Activated naive CD4-positive, alpha-beta T cell treated with Interleukin-2 at 50 U/mL for 16 hours (primary cell): ENCODE results near the gene AP2A2.

Experiments used
- DNase-seq: peaks from one replicate; pipeline ENCODE4 v3.0.0-alpha.2; 2020

The AP2A2 gene

GRCh38 chr11:926341-926916 lies 759 bp downstream of the AP2A2 start:
- no peak for DNase-seq

GRCh38 chr11:927871-928270 lies 2.2 kb downstream of the AP2A2 start:
- DNase-seq = peak; percentile 23

GRCh38 chr11:928786-929185 lies 3.1 kb downstream of the AP2A2 start:
- DNase-seq = no peak

GRCh38 chr11:929405-929804 lies 3.7 kb downstream of the AP2A2 start:
- no peak for DNase-seq

- no peak for DNase-seq
These were observed 5.7 kb downstream of the AP2A2 start for GRCh38 chr11:931385-931784.

GRCh38 chr11:932435-932834 lies 6.8 kb downstream of the AP2A2 start:
- no peak for DNase-seq

- no peak for DNase-seq
These were observed 7.6 kb downstream of the AP2A2 start for GRCh38 chr11:933142-933851.

GRCh38 chr11:933936-934335 lies 8.3 kb downstream of the AP2A2 start:
- DNase-seq = no peak

GRCh38 chr11:934527-934926 lies 8.9 kb downstream of the AP2A2 start:
- no peak for DNase-seq

GRCh38 chr11:936199-936598 lies 10.5 kb downstream of the AP2A2 start:
- no peak for DNase-seq

- DNase-seq = no peak
These were observed 12.2 kb downstream of the AP2A2 start for GRCh38 chr11:937841-938261.

GRCh38 chr11:940496-941135 lies 14.9 kb downstream of the AP2A2 start:
- no peak for DNase-seq

GRCh38 chr11:942823-943222 lies 17.2 kb downstream of the AP2A2 start:
- DNase-seq = no peak

GRCh38 chr11:944711-945470 lies 19.2 kb downstream of the AP2A2 start:
- no peak for DNase-seq

- no peak for DNase-seq
These were observed 20.3 kb downstream of the AP2A2 start for GRCh38 chr11:945986-946385.

- no peak for DNase-seq
These were observed 22.1 kb downstream of the AP2A2 start for GRCh38 chr11:947744-948143.

GRCh38 chr11:951507-951906 lies 25.8 kb downstream of the AP2A2 start:
- no peak for DNase-seq

GRCh38 chr11:952406-953385 lies 27.0 kb downstream of the AP2A2 start:
- no peak for DNase-seq

GRCh38 chr11:953512-953911 lies 27.8 kb downstream of the AP2A2 start:
- no peak for DNase-seq

GRCh38 chr11:954392-955153 lies 28.9 kb downstream of the AP2A2 start:
- DNase-seq = no peak
